Measurements from ENCODE around the gene ARSG.

ARSG gene

GRCh38 chr17:68379692-68380677 is 88.7 kb downstream of the ARSG start:
- no peak for DNase-seq

- DNase-seq: no peak
Measured at GRCh38 chr17:68381076-68381900, 90.0 kb downstream of the ARSG start.

GRCh38 chr17:68382582-68383085 is 91.3 kb downstream of the ARSG start:
- no peak for DNase-seq

GRCh38 chr17:68383120-68383442 is 91.8 kb downstream of the ARSG start:
- DNase-seq: no peak

GRCh38 chr17:68383443-68384321 is 92.4 kb downstream of the ARSG start:
- DNase-seq: no peak

GRCh38 chr17:68384471-68384870 is 93.2 kb downstream of the ARSG start:
- DNase-seq: no peak

GRCh38 chr17:68384941-68385340 is 93.6 kb downstream of the ARSG start:
- DNase-seq: no peak

- DNase-seq: no peak
Measured at GRCh38 chr17:68385490-68386215, 94.4 kb downstream of the ARSG start.

GRCh38 chr17:68387435-68388218 is 96.3 kb downstream of the ARSG start:
- DNase-seq: no peak

GRCh38 chr17:68389041-68389440 is 97.7 kb downstream of the ARSG start:
- DNase-seq: no peak

GRCh38 chr17:68390888-68391545 is 99.7 kb downstream of the ARSG start:
- no peak for DNase-seq

- DNase-seq: no peak
Measured at GRCh38 chr17:68391561-68392268, 100.4 kb downstream of the ARSG start.

GRCh38 chr17:68394608-68395331 is 103.5 kb downstream of the ARSG start:
- no peak for DNase-seq

- no peak for DNase-seq
Measured at GRCh38 chr17:68396226-68397107, 105.2 kb downstream of the ARSG start.

GRCh38 chr17:68397108-68397536 is 105.8 kb downstream of the ARSG start:
- no peak for DNase-seq

GRCh38 chr17:68398691-68399637 is 107.7 kb downstream of the ARSG start:
- peak; percentile 45 for DNase-seq

Measured in NCI-H2081 treated with DMSO at 0.1 percent for 48 hours (cell line).